T1000 (cell line): ENCODE measurements around the gene CINP.

Experiments
- DNase-seq: peaks from one replicate; lab custom pipeline; 2025; ENCODE audit warnings: mixed read lengths; lab: John Stamatoyannopoulos, UW

Gene CINP

GRCh38 chr14:102320671-102321455 is 41.8 kb downstream of the CINP start:
- no peak for DNase-seq

- DNase-seq: peak; percentile 35
Measured at GRCh38 chr14:102320033-102320660, 42.5 kb downstream of the CINP start.

- peak; percentile 85 for DNase-seq
Measured at GRCh38 chr14:102319351-102320032, 43.2 kb downstream of the CINP start, which contains the start of gene ZNF839. Gene ZNF839 (plus strand): TSS chr14:102319746. CDS start chr14:102319766, 20 bp downstream.

- DNase-seq: no peak
Measured at GRCh38 chr14:102318781-102319276, 43.9 kb downstream of the CINP start.

GRCh38 chr14:102317564-102318248 is 45.0 kb downstream of the CINP start:
- no peak for DNase-seq

GRCh38 chr14:102316743-102317563 is 45.7 kb downstream of the CINP start:
- DNase-seq: peak; percentile 89

GRCh38 chr14:102316338-102316742 is 46.4 kb downstream of the CINP start:
- no peak for DNase-seq

GRCh38 chr14:102315121-102315520 is 47.6 kb downstream of the CINP start:
- DNase-seq: no peak

- peak; percentile 71 for DNase-seq
Measured at GRCh38 chr14:102314242-102315011, 48.3 kb downstream of the CINP start.

- peak; percentile 97 for DNase-seq
Measured at GRCh38 chr14:102304611-102305506, 57.8 kb downstream of the CINP start, which contains the start of gene MOK. Gene MOK (minus strand): TSS chr14:102305164. CDS start chr14:102304968, 196 bp downstream.

- DNase-seq: no peak
Measured at GRCh38 chr14:102303664-102304063, 59.0 kb downstream of the CINP start.

- DNase-seq: peak; percentile 7
Measured at GRCh38 chr14:102298303-102299070, 64.2 kb downstream of the CINP start.
